CD1c-positive myeloid dendritic cell (primary cell): Measurements from ENCODE around the gene PIK3C3.
A peak's percentile ranks its signal among the peaks of the same experiment; 100 is the strongest.
"Not testable (repeated sequence)": the region's sequence is repeated elsewhere in the genome, so short reads cannot be mapped to it uniquely, and the experiment has no call there.

Experiments used
- DNase-seq: peaks from one replicate; pipeline ENCODE4 v3.0.0-alpha.2; 2016; ENCODE audit errors: extremely low spot score

The PIK3C3 gene

GRCh38 chr18:41965634-41966255 is 10.7 kb downstream of the PIK3C3 start:
- no peak for DNase-seq

- DNase-seq = no peak
Observed at GRCh38 chr18:41966943-41967342, 11.9 kb downstream of the PIK3C3 start.

- no peak for DNase-seq
Observed at GRCh38 chr18:41967680-41968079, 12.6 kb downstream of the PIK3C3 start.

GRCh38 chr18:41969881-41970280 is 14.8 kb downstream of the PIK3C3 start:
- DNase-seq = no peak

GRCh38 chr18:41972067-41972925 is 17.3 kb downstream of the PIK3C3 start:
- no peak for DNase-seq

DNA sequence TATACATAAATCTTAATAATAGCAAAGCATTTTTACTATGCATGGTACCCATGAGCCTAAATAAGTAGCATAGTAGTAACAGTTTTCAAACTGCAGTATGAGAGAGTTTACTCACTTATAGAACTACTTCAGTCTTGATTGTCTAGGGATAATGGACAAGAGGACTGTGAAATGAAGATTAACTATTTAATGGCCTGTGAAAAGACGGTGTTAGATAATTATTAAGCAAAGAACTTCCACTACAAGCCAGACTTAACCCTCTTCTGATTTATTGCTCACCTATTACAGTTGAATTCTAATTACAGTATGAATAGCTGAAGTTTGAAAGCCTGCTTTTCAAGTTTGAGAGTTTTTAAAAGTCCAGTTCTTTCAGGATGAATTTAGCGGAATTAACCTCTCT is 18.9 kb downstream of the PIK3C3 start:
- no peak for DNase-seq

GRCh38 chr18:41974796-41975201 is 19.8 kb downstream of the PIK3C3 start:
- no peak for DNase-seq

- no peak for DNase-seq
Observed at GRCh38 chr18:41975284-41975683, 20.2 kb downstream of the PIK3C3 start.

DNA sequence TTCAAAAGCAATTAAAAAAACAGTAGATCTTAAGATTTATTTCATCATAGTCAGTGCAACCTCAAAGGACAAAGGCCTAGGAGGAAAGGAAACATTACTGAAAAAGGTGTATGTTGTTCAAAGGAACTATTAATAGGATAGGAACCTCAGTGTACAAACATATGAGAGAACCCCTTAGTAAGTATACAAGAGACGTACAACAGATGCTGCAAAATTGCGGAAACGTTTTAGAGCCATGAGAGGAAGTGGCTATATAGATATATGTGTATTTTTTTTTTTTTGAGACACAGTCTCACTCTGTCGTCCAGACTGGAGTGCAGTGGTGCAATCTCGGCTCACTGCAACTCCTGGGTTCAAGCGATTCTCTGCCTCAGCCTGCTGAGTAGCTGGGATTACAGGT is 22.2 kb downstream of the PIK3C3 start:
- DNase-seq = peak; percentile 16

- DNase-seq = peak; percentile 24
Observed at GRCh38 chr18:41982942-41983660, 28.1 kb downstream of the PIK3C3 start.

DNA sequence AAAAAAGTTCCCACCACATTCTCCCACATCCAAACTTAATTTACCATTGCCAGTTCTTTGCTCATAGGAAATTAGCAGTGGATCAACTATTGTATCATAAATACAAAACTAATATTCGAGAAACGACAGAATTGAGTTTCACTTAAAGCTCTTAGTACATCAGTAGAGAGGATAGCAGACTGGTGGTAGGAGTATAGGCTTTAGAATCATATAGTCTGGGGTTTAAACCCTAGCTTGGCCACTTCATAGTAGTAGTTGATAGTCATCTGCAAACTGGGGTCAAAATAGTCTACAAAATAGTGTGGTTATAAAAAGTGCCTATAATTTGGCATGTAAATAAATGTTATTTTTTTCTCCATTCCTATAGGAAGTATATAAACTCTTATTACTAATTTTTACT is 30.9 kb downstream of the PIK3C3 start:
- DNase-seq = no peak

GRCh38 chr18:41989508-41989907 is 34.5 kb downstream of the PIK3C3 start:
- DNase-seq = no peak

DNA sequence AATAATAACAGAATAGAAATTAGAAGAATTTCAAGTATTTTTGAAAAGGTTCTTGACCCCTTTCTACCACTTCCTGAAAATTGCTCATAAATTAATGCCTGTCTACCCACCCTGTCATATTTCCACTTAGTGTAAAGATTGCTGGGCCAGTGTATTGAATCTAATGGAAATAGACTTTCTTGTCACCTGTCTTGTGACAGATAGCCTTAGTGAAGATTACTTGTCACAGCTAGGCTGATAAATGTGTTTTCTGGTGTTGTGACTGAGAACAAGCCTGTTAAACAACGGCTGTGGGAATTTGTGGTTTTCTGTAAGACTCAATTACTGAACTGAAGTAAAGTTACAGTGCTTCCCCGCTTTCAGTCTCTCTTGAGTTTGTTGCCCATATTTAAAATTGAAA is 37.0 kb downstream of the PIK3C3 start:
- no peak for DNase-seq

DNA sequence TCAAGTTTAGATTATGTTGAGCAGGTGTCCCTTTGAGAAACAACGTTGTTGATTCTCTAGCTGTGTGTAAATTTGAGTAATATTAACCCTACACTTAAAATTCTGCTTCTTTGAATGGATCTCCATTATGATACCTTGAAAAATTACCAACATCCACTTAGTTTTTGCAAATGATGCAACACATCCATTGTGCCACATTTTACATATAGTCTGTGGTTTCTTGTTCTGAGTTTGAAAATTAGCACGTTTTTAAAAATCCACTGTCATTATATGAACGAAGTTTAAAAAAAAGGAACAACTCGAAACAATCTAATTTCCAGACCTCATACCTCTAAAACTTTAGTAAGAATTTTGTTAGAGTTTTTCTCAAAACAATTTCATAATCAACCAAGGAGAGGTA is 37.7 kb downstream of the PIK3C3 start:
- DNase-seq = no peak

- no peak for DNase-seq
Observed at GRCh38 chr18:41993151-41993550, 38.1 kb downstream of the PIK3C3 start.

DNA sequence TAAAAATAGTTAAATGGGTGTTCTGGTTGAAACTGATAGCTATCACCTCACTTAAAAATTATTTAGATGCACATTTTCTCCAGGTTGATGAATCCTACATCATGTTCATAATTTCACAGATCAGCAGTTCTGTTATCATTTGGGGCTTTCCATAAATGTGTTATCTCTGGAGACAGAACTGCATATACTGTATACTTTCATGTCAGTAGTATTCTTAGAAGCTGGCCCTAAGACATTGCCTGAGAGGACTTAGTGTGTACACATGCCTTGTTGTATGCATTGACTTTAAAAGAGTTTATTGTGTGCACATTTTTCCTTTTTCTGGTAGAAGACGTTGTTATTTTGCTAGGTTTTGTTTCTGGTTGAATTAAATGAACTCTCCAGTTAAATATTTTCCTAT is 41.0 kb downstream of the PIK3C3 start:
- DNase-seq = no peak

- no peak for DNase-seq
Observed at GRCh38 chr18:41999751-42000150, 44.7 kb downstream of the PIK3C3 start.

GRCh38 chr18:42001801-42002200 is 46.8 kb downstream of the PIK3C3 start:
- DNase-seq = no peak

- no peak for DNase-seq
Observed at GRCh38 chr18:42004653-42005052, 49.6 kb downstream of the PIK3C3 start.

DNA sequence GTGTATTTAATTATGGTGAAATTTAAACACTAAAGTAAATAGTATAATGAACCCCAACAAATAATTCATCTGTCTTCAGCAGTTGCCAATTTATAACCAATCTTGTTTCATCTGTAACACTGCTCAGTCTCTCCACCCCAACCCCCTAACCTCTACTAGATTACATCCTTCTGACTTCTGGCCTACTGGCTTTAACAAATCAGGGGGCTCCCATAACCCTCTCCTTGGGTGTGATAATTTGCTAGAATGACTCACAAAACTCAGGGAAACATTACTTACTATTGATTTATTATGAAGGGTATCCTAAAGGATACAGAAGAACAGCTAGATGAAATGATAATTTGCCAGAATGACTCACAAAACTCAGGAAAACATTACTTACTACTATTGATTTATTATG is 50.7 kb downstream of the PIK3C3 start:
- no peak for DNase-seq

GRCh38 chr18:42009457-42009856 is 54.4 kb downstream of the PIK3C3 start:
- not testable (repeated sequence) for DNase-seq

DNA sequence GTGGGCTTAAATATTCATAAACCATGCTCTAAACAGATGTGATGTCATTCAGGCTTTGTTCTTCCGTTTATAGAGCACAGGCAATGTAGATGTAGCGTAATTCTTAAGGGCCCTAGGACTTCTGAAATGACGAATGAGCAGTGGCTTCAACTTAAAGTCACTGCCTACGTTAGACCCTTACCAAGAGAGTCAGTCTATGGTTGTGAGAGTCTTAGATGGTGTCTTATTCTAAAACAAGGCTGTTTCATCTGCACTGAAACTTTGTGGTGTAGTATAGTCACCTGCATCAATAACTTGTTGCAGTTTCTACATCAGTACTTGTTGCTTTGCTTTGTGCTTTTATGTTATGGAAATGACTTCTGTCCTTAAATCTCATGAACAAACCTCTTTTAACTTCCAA is 56.0 kb downstream of the PIK3C3 start:
- DNase-seq = no peak

- no peak for DNase-seq
Observed at GRCh38 chr18:42018831-42019230, 63.8 kb downstream of the PIK3C3 start.
